HG03378 (cell line): Measurements from ENCODE around the gene AVEN.

Experiments used
- ATAC-seq: cut with Tn5 transposase; IDR thresholded peaks from one replicate; pipeline ENCODE4 v1.9.1; 2021; ENCODE audit warnings: mild to moderate bottlenecking, moderate library complexity; ENCODE audit not compliant: unreplicated experiment

Gene AVEN

GRCh38 chr15:33988384-33988783 is 50.6 kb downstream of the AVEN start:
- ATAC-seq, result no peak

DNA sequence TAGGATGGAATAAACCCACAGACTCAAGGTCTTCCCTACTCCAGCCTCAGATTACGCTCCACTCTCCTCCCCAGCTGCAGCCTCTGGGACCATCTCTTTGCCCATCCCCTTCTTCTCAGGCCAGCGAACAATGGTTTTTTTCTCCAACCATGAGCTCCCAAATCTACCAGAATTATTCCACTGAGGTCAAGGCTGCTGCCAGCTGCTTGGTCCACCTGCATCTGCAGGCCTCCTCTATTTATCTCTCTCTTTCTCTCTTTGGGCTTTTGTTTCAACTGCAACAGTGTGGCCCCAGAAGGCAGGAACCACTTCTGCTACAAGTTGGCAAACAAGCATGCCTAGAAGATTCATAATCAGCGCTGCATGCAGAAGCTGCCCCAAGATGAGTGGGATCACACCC is 51.6 kb downstream of the AVEN start:
- ATAC-seq, result no peak

- no peak for ATAC-seq
Observed at GRCh38 chr15:33985751-33986150, 53.3 kb downstream of the AVEN start.

DNA sequence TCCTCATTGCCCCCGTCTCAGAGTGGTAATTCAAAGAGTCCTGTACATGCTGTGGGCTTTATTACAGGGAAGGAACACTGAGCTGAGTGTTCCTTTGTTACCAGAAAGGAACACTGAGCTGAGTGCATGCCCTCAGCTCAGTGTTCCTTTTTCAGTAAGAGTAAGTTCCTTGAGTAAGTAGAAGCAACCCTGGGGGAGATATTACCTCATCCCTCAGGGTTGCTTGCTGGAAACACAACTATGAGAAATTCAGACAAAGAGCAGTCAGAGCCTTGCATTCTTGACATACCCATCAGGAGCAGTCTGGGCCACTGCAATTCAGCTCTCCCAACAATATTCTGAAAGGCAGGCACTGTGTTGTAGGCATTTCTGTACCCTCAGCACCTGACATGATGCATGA is 53.7 kb downstream of the AVEN start:
- ATAC-seq, result no peak

DNA sequence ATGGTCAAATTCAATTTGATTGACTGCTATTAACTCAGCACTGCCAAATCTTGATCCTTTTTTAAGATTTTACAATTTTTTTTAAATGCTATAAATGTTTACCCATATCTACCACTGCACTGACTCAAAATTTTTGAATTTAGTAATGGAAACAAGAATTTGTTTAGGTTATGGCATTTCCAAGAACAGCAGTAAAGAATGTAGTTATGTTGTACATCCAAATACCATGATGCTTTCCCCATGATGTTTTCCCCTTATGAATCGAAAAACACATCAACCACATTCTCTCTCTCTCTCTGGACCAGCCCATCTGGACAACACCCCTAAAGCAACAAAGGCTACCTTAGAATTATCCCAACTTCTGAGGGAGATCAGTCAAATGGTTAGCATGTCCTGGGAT is 56.5 kb downstream of the AVEN start:
- no peak for ATAC-seq

- no peak for ATAC-seq
Observed at GRCh38 chr15:33980159-33980558, 58.8 kb downstream of the AVEN start.

DNA sequence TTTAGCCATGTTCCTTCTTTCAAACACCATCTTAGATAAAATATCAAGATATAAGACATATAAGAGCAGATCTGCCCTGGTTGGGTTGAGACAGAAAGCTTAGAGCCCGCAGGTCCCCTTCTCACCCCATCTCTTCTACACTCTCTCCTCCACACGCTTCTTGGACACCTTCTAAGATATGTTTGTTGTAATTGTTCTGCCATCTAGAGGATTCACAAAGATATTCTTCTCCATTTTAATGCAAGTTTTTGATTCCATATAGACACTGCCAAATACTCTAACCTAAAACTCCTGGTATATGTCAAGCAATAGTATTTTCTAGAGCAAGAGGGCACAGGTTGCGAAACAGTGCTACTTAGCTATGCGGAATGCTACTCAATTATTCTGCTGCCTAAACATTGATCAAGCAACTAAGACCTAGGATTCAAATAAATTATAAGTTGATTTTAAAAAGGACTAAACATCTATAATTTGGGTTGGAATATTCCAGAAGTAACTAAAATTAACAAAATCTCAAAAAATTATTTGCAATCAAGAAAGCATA is 63.9 kb downstream of the AVEN start:
- no peak for ATAC-seq

- ATAC-seq, result no peak
Observed at GRCh38 chr15:33971811-33972210, 67.2 kb downstream of the AVEN start.

DNA sequence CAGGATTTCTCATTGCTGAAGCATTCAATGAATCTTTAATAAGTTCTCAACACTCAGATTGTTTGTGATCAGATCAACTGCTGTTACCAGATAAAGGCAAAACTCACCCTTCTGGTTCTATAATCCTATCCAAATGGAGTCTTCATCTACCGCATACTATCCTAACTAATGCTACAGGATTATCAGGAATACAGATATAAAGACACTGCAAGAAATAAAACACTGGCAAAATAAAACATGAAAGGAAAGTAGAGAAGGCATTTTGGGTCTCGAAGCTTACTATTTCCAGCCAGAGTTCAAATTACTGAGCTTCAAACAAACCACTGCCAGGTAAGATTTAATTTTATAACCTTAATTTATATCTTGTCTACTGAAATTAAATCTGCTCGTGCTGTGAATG is 70.2 kb downstream of the AVEN start:
- ATAC-seq, result no peak

DNA sequence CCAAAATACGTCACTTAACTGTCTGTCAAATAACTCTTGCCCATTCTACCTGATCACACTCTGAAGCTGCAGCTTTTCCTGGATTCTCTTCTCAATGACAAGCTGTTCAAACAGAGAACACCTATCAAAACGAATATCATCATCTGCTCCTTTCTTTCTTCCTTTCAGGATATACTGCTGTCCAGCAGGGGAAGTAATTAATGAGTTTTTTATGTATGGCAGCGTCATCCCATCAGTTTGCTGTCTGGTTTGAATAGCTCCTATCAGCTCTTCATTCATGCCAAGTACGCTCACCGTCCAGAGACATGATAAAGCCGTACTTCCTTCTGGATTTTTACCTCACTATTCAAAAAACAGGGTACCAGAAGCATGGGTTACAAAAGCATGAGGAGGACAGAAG is 70.8 kb downstream of the AVEN start, which contains the start of gene CHRM5:
Gene CHRM5, plus strand, starts transcription at position 274 of the 400 bp plus-strand sequence. CDS start 94,221 bp downstream, outside the sequence.
- ATAC-seq, result no peak

- no peak for ATAC-seq
Observed at GRCh38 chr15:33964665-33965040, 74.4 kb downstream of the AVEN start.

GRCh38 chr15:33963831-33964664 is 75.0 kb downstream of the AVEN start:
- no peak for ATAC-seq

DNA sequence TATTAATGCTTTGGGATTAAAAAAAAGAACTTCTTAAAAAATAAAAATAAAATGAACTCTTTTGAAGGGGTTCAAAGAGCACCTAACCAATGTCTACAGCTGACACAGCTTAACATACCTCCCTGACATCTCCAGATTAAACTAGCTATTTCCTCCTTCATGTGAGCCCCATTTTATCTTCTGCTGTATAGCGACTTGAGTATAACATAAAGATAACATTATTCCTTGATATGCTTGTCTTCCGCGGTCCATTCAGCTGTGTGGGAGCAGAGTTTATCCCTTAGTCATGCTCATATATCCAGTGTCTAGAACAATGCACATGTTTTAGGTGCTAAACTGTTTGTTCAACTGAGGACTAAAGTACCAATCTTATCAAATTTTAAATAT is 78.5 kb downstream of the AVEN start:
- no peak for ATAC-seq

DNA sequence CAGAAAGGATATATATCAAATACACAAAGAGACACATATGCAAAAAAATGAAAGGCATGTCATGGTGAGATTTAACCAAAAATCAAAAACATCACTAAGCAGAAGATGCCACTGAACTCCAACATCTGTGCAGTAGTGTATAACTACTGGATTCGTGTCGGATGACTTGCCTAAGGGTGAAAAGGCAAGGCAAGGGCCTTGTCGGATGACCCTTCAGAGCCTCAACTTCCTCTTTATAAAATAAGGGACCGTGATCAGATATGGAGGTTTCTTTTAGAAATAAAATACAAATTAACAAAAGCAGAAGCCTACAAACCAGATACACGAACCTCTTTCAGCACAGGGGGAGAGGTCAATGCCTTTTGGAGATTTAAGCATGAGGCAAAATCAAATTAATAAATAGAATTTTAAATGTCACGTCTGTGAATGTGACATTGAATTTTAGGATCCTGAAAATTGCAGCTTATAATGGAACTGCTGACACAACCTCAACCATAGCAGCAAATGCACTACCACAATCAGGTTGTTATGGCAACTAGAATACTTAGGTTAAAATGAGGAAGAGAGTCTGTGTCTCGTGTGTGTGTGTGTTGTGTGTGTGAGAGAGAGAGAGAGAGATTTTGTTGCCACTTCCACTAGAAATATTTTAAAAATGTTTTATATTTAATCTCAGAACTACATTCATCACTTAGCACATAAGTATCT is 79.0 kb downstream of the AVEN start:
- no peak for ATAC-seq

GRCh38 chr15:33956397-33956796 is 82.6 kb downstream of the AVEN start:
- no peak for ATAC-seq

- ATAC-seq, result no peak
Observed at GRCh38 chr15:33955945-33956344, 83.1 kb downstream of the AVEN start.

- ATAC-seq, result no peak
Observed at GRCh38 chr15:33946152-33946551, 92.9 kb downstream of the AVEN start.

DNA sequence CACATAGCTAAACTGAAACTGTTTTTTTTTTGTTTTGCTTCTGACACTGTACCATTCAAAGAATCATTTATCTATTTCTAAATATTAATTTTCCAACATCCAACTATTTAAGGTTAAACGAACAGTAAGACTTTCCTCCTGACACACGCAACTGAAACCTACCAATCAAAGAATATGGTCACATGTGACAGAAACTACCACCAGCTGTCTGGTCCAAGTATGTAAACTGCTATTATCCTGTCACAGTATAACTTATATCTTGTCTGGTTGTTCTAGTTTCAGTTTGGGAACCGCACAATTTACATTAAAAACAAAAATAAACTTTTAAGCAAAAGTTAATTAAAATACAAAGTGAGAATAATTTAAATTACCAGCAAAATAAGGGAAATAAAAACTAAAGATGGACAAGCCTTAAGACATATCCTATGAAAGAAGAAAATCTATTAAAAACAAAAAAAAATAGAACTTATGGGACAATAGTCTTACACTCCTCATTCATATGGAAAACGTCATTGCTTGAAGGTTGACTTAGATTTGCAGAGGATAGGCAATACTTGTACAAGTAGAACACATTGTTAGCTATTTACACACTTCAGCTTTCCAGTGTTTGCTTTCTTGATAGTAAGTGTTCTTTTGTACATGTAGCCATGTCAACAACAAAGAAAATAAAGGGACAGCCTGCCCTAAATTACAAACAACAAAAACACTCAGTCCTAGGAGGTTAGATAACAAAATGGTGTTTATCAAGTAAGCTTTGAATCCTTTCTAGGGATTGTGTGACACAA is 97.5 kb downstream of the AVEN start:
- no peak for ATAC-seq

GRCh38 chr15:33934921-33935320 is 104.1 kb downstream of the AVEN start:
- no peak for ATAC-seq

DNA sequence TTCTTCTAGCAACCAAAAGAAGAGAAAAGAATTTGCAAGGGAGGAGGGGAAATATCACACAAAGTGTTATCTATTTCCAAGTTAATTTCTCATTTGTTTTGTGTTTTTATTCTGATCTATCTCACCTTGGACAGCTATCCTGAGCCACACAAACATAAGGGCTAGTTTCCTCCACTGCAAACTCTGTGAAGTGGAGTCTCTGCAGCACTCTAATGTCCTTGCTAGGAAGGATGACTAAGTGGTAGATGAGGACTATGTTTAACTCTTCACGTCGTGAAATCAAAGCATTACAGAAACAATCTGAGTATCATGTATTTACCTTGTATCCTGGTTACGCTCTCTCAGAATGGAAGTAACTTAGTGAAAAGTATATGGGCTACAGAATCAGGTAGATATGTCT is 104.6 kb downstream of the AVEN start:
- ATAC-seq, result no peak

DNA sequence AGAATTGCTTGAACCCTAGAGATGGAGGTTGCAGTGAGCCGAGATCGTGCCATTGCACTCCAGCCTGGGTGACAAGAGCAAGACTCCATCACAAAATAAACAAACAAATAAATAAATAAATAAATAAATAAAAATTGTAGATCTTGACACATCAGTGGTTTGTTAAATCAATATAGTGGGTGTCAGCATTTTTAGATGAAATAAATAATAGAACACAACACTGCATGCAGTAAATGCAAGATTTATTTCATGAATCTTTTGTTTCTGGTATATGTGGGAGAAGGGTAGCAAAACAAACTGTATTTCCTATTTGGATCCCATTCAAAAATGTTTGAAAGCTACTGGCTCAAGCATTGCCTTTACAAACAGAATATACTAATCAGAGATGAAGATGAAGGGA is 106.3 kb downstream of the AVEN start:
- ATAC-seq, result no peak
